Renal cortical epithelial cell (primary cell): Measurements from ENCODE around the gene CCL25. TPM values are rescaled to one million over a fixed set of nuclear protein-coding genes. Genes with fewer than 3 reads are reported as not detected.
"Not testable (repeated sequence)": the region's sequence is repeated elsewhere in the genome, so short reads cannot be mapped to it uniquely, and the experiment has no call there.

Experiments used
- DNase-seq: peaks from one replicate; pipeline ENCODE4 v3.0.0-alpha.2; 2011; ENCODE audit warnings: low read depth
- total RNA-seq: library from RNA; depleted of rRNA; stranded (reverse); fragments of >200 nt; gene quantifications from 2 replicates; pipeline ENCODE4 v1.2.3, GENCODE V29; 2014

Gene CCL25
- total RNA-seq, 1 donor from 2014 or later: not detected

- DNase-seq: no peak
These were observed 33.2 kb downstream of the CCL25 start for GRCh38 chr19:8085598-8086408.

GRCh38 chr19:8086849-8087248, 34.3 kb downstream of the CCL25 start:
- no peak for DNase-seq

GRCh38 chr19:8087876-8088275, 35.3 kb downstream of the CCL25 start:
- no peak for DNase-seq

GRCh38 chr19:8088752-8089663, 36.4 kb downstream of the CCL25 start:
- no peak for DNase-seq

GRCh38 chr19:8089664-8090601, 37.4 kb downstream of the CCL25 start:
- no peak for DNase-seq

GRCh38 chr19:8090950-8091349, 38.4 kb downstream of the CCL25 start:
- DNase-seq: no peak

GRCh38 chr19:8093740-8094139, 41.2 kb downstream of the CCL25 start:
- no peak for DNase-seq

GRCh38 chr19:8094336-8094735, 41.8 kb downstream of the CCL25 start:
- no peak for DNase-seq

GRCh38 chr19:8095354-8095886, 42.9 kb downstream of the CCL25 start:
- no peak for DNase-seq

GRCh38 chr19:8096071-8096470, 43.5 kb downstream of the CCL25 start:
- DNase-seq: no peak

GRCh38 chr19:8097198-8097597, 44.6 kb downstream of the CCL25 start:
- DNase-seq: no peak

GRCh38 chr19:8097681-8098567, 45.4 kb downstream of the CCL25 start:
- no peak for DNase-seq

GRCh38 chr19:8101311-8101710, 48.8 kb downstream of the CCL25 start:
- no peak for DNase-seq

- DNase-seq: not testable (repeated sequence)
These were observed 49.4 kb downstream of the CCL25 start for GRCh38 chr19:8101910-8102309.

- no peak for DNase-seq
These were observed 52.9 kb downstream of the CCL25 start for GRCh38 chr19:8105471-8105870.

GRCh38 chr19:8107301-8107903, 54.8 kb downstream of the CCL25 start:
- DNase-seq: no peak

- DNase-seq: no peak
These were observed 56.2 kb downstream of the CCL25 start for GRCh38 chr19:8108560-8109445.

GRCh38 chr19:8109455-8109854, 56.9 kb downstream of the CCL25 start:
- no peak for DNase-seq
